Endothelial cell of umbilical vein (primary cell): ENCODE results near the gene COL23A1. TPM values are rescaled to one million over a fixed set of nuclear protein-coding genes. Genes with fewer than 3 reads are reported as not detected.

Experiments
- BruUV-seq: library from RNA; stranded (reverse); fragments of 400-500 nt; replicated peaks from 2 replicates; lab custom pipeline; 2021; lab: Mats Ljungman, UMichigan
- CTCF ChIA-PET: fragments of 300-600, 350-600 bp; sonication (Branson Sonifier 250); formaldehyde crosslinking; loops from one replicate; lab custom pipeline; 2021; ENCODE audit warnings: antibody characterized with exemption, inconsistent platforms; lab: Charles Lee
- POLR2A ChIA-PET: fragments of 300-600, 350-600 bp; sonication (Branson Sonifier 250); formaldehyde crosslinking; loops from one replicate; lab custom pipeline; 2021; ENCODE audit warnings: antibody characterized with exemption, inconsistent platforms; lab: Charles Lee
- DNase-seq: peaks from one replicate; pipeline ENCODE4 v3.0.0-alpha.2; 2011; ENCODE audit warnings: low read depth, low spot score
- FAIRE-seq: peaks from 2 replicates; lab custom pipeline; 2011; peaks lifted over from hg19 to GRCh38; lab: Jason Lieb, UNC
- H2AFZ ChIP-seq: 2 replicates; pipeline ENCODE4 v1.6.0; 2012; ENCODE audit warnings: low read depth, low read length, control low read depth, inconsistent platforms
- H3K27ac ChIP-seq: 2 replicates; pipeline ENCODE4 v1.5.1; 2011; ENCODE audit warnings: low read depth, mild to moderate bottlenecking, control low read depth, low read length, moderate library complexity; ENCODE audit not compliant: insufficient read depth
- H3K27me3 ChIP-seq, 2 experiments: 2 replicates each; pipeline versions ENCODE4 v1.6.0 to v1.6.1; 2011; ENCODE audit warnings: low read length in 2 of 2, mixed read lengths in 1 of 2; ENCODE audit not compliant: control insufficient read depth in 2 of 2, insufficient read depth in 2 of 2
- H3K36me3 ChIP-seq, 2 experiments: 2 replicates in 1 of 2; 3 replicates in 1 of 2; pipeline ENCODE4 v1.5.1; 2011; ENCODE audit warnings: low read length in 2 of 2, mild to moderate bottlenecking in 1 of 2, moderate library complexity in 1 of 2; ENCODE audit not compliant: control insufficient read depth in 2 of 2, insufficient read depth in 2 of 2; ENCODE audit errors: extremely low read depth in 1 of 2
- H3K4me1 ChIP-seq: 3 replicates; pipeline ENCODE4 v1.5.1; 2011; ENCODE audit warnings: mild to moderate bottlenecking, low read length; ENCODE audit not compliant: control insufficient read depth, insufficient read depth; ENCODE audit errors: extremely low read depth
- H3K4me2 ChIP-seq: 2 replicates; pipeline ENCODE4 v1.6.1; 2011; ENCODE audit warnings: low read length, control low read depth, mixed read lengths; ENCODE audit not compliant: insufficient read depth
- H3K4me3 ChIP-seq, 3 experiments: fragments of 200-600 bp in 1 of 3; sonication (generic), shearing (Covaris generic) in 1 of 3; replicated peaks in 1 of 3; 2 replicates each; pipeline ENCODE4 v1.5.1; 2011 to 2016; ENCODE audit warnings: control low read depth in 3 of 3, low read length in 3 of 3, mild to moderate bottlenecking in 2 of 3, inconsistent platforms in 1 of 3, low read depth in 1 of 3, moderate library complexity in 1 of 3; ENCODE audit not compliant: insufficient read depth in 1 of 3
- H3K79me2 ChIP-seq: 2 replicates; pipeline ENCODE4 v1.6.0; 2012; ENCODE audit warnings: low read length, inconsistent platforms; ENCODE audit not compliant: control insufficient read depth, insufficient read depth
- H3K9ac ChIP-seq: replicated peaks from 2 replicates; pipeline ENCODE3; 2011; ENCODE audit warnings: low read length, control low read depth; ENCODE audit not compliant: insufficient read depth; ENCODE audit errors: extremely low read depth
- H3K9me1 ChIP-seq: replicated peaks from 3 replicates; pipeline ENCODE4 v1.6.0; 2011; ENCODE audit warnings: mild to moderate bottlenecking, low read length; ENCODE audit not compliant: control insufficient read depth, insufficient read depth; ENCODE audit errors: extremely low read depth
- H3K9me3 ChIP-seq: replicated peaks from 2 replicates; pipeline ENCODE4 v1.5.1; 2012; ENCODE audit warnings: low read length, inconsistent platforms; ENCODE audit not compliant: control insufficient read depth, insufficient read depth
- H4K20me1 ChIP-seq: replicated peaks from 2 replicates; pipeline ENCODE3; 2011; ENCODE audit warnings: mild to moderate bottlenecking, low read length; ENCODE audit not compliant: control insufficient read depth, insufficient read depth; ENCODE audit errors: extremely low read depth
- CTCF ChIP-seq, 2 donors: IDR thresholded peaks; 1 replicate in 1 of 2; 2 replicates in 1 of 2; pipeline ENCODE4 v1.5.1; 2011; ENCODE audit warnings: low read length in 2 of 2, mild to moderate bottlenecking in 2 of 2, moderate library complexity in 2 of 2, control low read depth in 1 of 2, inconsistent platforms in 1 of 2, low read depth in 1 of 2; ENCODE audit not compliant: insufficient read depth in 1 of 2; ENCODE audit errors: extremely low read depth in 1 of 2
- EZH2 ChIP-seq: IDR thresholded peaks from 2 replicates; pipeline ENCODE4 v1.6.1; 2012; ENCODE audit warnings: borderline replicate concordance, low read depth, mild to moderate bottlenecking, moderate library complexity, low read length, inconsistent platforms; ENCODE audit not compliant: severe bottlenecking
- FOS ChIP-seq: IDR thresholded peaks from 2 replicates; pipeline ENCODE4 v1.6.1; 2011; ENCODE audit warnings: mild to moderate bottlenecking, low read length, moderate library complexity, borderline replicate concordance; ENCODE audit not compliant: insufficient read depth
- GATA2 ChIP-seq: IDR thresholded peaks from 2 replicates; pipeline ENCODE4 v1.7.0; 2011; ENCODE audit warnings: low read depth, mild to moderate bottlenecking, moderate library complexity, mixed read lengths, low read length; ENCODE audit not compliant: insufficient read length, insufficient read depth
- JUN ChIP-seq: IDR thresholded peaks from 2 replicates; pipeline ENCODE4 v1.6.1; 2011; ENCODE audit warnings: borderline replicate concordance, low read depth; ENCODE audit not compliant: insufficient read length, insufficient read depth
- MAX ChIP-seq: IDR thresholded peaks from 2 replicates; pipeline ENCODE4 v1.6.1; 2011; ENCODE audit not compliant: insufficient read depth, insufficient read length
- MYC ChIP-seq: IDR thresholded peaks from one replicate; pipeline ENCODE4 v1.6.1; 2011; ENCODE audit warnings: mild to moderate bottlenecking, low read depth, low read length
- POLR2A ChIP-seq: IDR thresholded peaks from 2 replicates; pipeline ENCODE4 v1.6.1; 2012; ENCODE audit warnings: low read depth, mild to moderate bottlenecking, control low read depth, low read length
- POLR2AphosphoS5 ChIP-seq: IDR thresholded peaks from 2 replicates; pipeline ENCODE4 v1.6.1; 2012; ENCODE audit warnings: low read depth, mild to moderate bottlenecking, control low read depth, low read length, moderate library complexity; ENCODE audit not compliant: insufficient read depth
- dilution Hi-C: fragments of 300-500 bp; cut with MboI; formaldehyde crosslinking; loops from one replicate; pipeline ENCODE4 v1.15.0; 2019; ENCODE audit warnings: low sequenced_read_pairs; ENCODE audit not compliant: extremely low pct_ligation_motif_present
- intact Hi-C: fragments of 100-400 bp; cut with micrococcal nuclease; formaldehyde crosslinking; loops from one replicate; pipeline ENCODE4 v1.10.0; 2022
- polyA plus RNA-seq, 4 experiments: library from polyadenylated mRNA; depleted of rRNA in 3 of 4; stranded (reverse) in 3 of 4; unstranded in 1 of 4; fragments of >200 nt; gene quantifications; 2 replicates each; pipeline versions ENCODE4 v1.2.1 to v1.2.3, GENCODE V29; 2011 to 2012; ENCODE audit warnings: missing spikeins in 1 of 4
- total RNA-seq: library from RNA; stranded (reverse); gene quantifications from 2 replicates; pipeline ENCODE4 v1.2.3, GENCODE V29; 2021

Gene COL23A1
- total and polyA plus RNA-seq, 2 donors (not counting 3 experiments of a cell fraction or from before 2014, with no cell fraction given) = not detected

GRCh38 chr5:178261666-178262600 is 328.3 kb downstream of the COL23A1 start:
- Histone ChIP-seq H3K79me2 (no peaks in the 10 kb centered on the region), H2AFZ (no peak overlapping the region), H3K9me3 (no peaks in the 10 kb centered on the region), H3K4me3 (no peak overlapping the region), H3K9me1 (no peaks in the 10 kb centered on the region), H3K4me1 (no peaks in the 10 kb centered on the region), H3K36me3 (no peaks in the 10 kb centered on the region), H3K4me2 (no peak overlapping the region), H4K20me1 (no peaks in the 10 kb centered on the region), H3K27me3 (no peaks in the 10 kb centered on the region), H3K9ac (no peak overlapping the region), H3K27ac (no peak overlapping the region)
- dilution Hi-C loops = no loop called here
- CTCF ChIA-PET = no interaction called here
- BruUV-seq = no TSS peak
- TF ChIP-seq MAX = no peak
- no peak for TF ChIP-seq MYC
- TF ChIP-seq EZH2 = no peak
- no peak for TF ChIP-seq GATA2
- TF ChIP-seq POLR2A = no peak
- no peak for TF ChIP-seq POLR2AphosphoS5
- TF ChIP-seq JUN = no peak
- TF ChIP-seq CTCF (IDR thresholded peaks at IDR 0.05; ENCODE audit: extremely low read depth in 1 of 2, insufficient read depth in 1 of 2, low read depth in 1 of 2, low read length in 2 of 2) = no peak
- no peak for TF ChIP-seq FOS
- intact Hi-C loops = no loop called here
- POLR2A ChIA-PET = no interaction called here
- FAIRE-seq = no peak
- no peak for DNase-seq
